Heart right ventricle (tissue), 16 donors: ENCODE data around the gene TEDDM1. TPM values are rescaled to one million over a fixed set of nuclear protein-coding genes. Genes with fewer than 3 reads are reported as not detected.

ENCODE experiments used
- ATAC-seq, 8 donors: fragments of 200-7000 bp; cut with Tn5 transposase; one replicate each; pipeline ENCODE4 v1.9.1; 2020; ENCODE audit warnings: mild to moderate bottlenecking in 8 of 8, moderate library complexity in 8 of 8, moderate number of reproducible peaks in 1 of 8
- DNase-seq, 2 donors: peaks; one replicate each; pipeline ENCODE4 v3.0.0-alpha.2; 2020
- H3K27ac ChIP-seq, 10 donors: fragments of 200-600 bp; sonication (generic) in 2 of 10; one replicate each; pipeline versions ENCODE4 v1.5.0 to v1.8.0; 2020 to 2022; ENCODE audit warnings: mild to moderate bottlenecking in 3 of 10
- H3K27me3 ChIP-seq, 7 donors: fragments of 200-600 bp; one replicate each; pipeline ENCODE4 v1.8.0; 2021 to 2022; ENCODE audit warnings: mild to moderate bottlenecking in 2 of 7
- H3K36me3 ChIP-seq, 9 donors: fragments of 200-600 bp; sonication (generic) in 1 of 9; one replicate each; pipeline versions ENCODE4 v1.5.0 to v1.8.0; 2020 to 2022; ENCODE audit warnings: mild to moderate bottlenecking in 2 of 9
- H3K4me1 ChIP-seq, 9 donors: fragments of 200-600 bp; sonication (generic) in 1 of 9; one replicate each; pipeline versions ENCODE4 v1.5.0 to v1.8.0; 2020 to 2022; ENCODE audit warnings: mild to moderate bottlenecking in 4 of 9
- H3K4me3 ChIP-seq, 10 donors: fragments of 200-600 bp; sonication (generic) in 2 of 10; one replicate each; pipeline versions ENCODE4 v1.5.0 to v1.8.0; 2020 to 2022; ENCODE audit warnings: mild to moderate bottlenecking in 7 of 10, moderate library complexity in 2 of 10
- H3K9me3 ChIP-seq, 11 donors: fragments of 200-600 bp in 10 of 11; sonication (generic) in 2 of 11; one replicate each; pipeline versions ENCODE4 v1.5.0 to v1.8.0; 2013 to 2022; ENCODE audit warnings: mild to moderate bottlenecking in 2 of 11, control low read depth in 1 of 11, moderate library complexity in 1 of 11
- CTCF ChIP-seq, 9 donors: fragments of 200-600 bp; sonication (generic) in 2 of 9; IDR thresholded peaks; one replicate each; pipeline versions ENCODE4 v1.5.0 to v1.8.0; 2021 to 2022; ENCODE audit warnings: antibody characterized with exemption in 9 of 9, mild to moderate bottlenecking in 5 of 9, moderate library complexity in 1 of 9
- WGBS, 2 donors: extraction: QIAGEN DNeasy Blood & Tissue Kit; methylation state at CpG; one replicate each; pipeline ENCODE4 v1.1.7; 2013; ENCODE audit warnings: inconsistent platforms in 1 of 2; 5-methylcytosine and 5-hydroxymethylcytosine counted together
- intact Hi-C, 10 donors: fragments of 100-400 bp; cut with DNase I; formaldehyde crosslinking; loops; one replicate each; pipeline versions ENCODE4 v1.11.1 to v1.14.2; 2022
- polyA plus RNA-seq, 2 donors: library from polyadenylated mRNA; stranded (reverse); fragments of 200-250 nt; gene quantifications; one replicate each; pipeline ENCODE4 v1.2.3, GENCODE V29; 2013
- total RNA-seq, 10 donors: library from RNA; stranded (reverse); fragmentation: NEBNext Ultra II Directional in 3 of 10; extraction: Animal tissue kit (Norgen Biotek cat#: 25700) in 3 of 10; gene quantifications; one replicate each; pipeline versions ENCODE4 v1.2.1 to v1.2.4, GENCODE V29; 2021 to 2023
- donor health status: Arrhythmogenic right ventricular cardiomyopathy.
- donor health status: ischemic (EF 13 %, LVEDD 7.1; RV severe dilation, severe dysfunction).
- donor health status: healthy with polysubstance abuse.
- donor health status: DM: no; HTN: yes; CAD: no.
- donor health status: DM: no; HTN: no; CAD: no.
- donor health status: ischemic (EF 25% LVEDD 6.9; RV normal size, moderate dysfunction).
- donor health status: ischemic (EF 25% LVEDD 5.7; RV mildly dilated, moderate dysfunction).
- donor health status: healthy.
- donor health status: DM: yes; HTN: yes; CAD: no.
- donor health status: Ischemic cardiomyopathy.
- donor health status: ischemic (EF 35%, LVEDD 5.7; RV mildly dilated, moderate dysfunction).
- donor health status: nonischemic (EF 11% LVEDD 7.7; RV severe dilation, severe dysfunction).
- donor health status: DM: yes; HTN: yes; CAD: no.
- donor health status: PGD.
- donor health status: ischemic (EF 29% LVEDD 5.4; RV normal size, mild dysfunction).
- donor health status: nonischemic (EF 23%, LVEDD 6.1; RV moderate dilation, normal function).

Gene TEDDM1
- total and polyA plus RNA-seq, 12 donors, result not detected

GRCh38 chr1:182397653-182398393, 2.6 kb downstream of the TEDDM1 start:
- intact Hi-C loops, result loop anchor here in 9 of 10 donors (2.0 to 10.0 kb wide), 8 partner anchors 93 to 313 kb away; no protein-coding TSS in a partner anchor
- DNase-seq (no peak), ATAC-seq (no peak)
- no peak overlapping the region for H3K4me3 ChIP-seq
- H3K27me3 ChIP-seq, result no peaks in the 10 kb centered on the region
- H3K36me3 ChIP-seq, result no peaks in the 10 kb centered on the region
- H3K4me1 ChIP-seq, result peaks cover 0 to 36% (median 20%) of the 10 kb centered on the region in 9 donors
- TF ChIP-seq CTCF (IDR thresholded peaks at IDR 0.05), result no peak
- no peaks in the 10 kb centered on the region for H3K9me3 ChIP-seq
- H3K27ac ChIP-seq, result peak overlapping the region in 2 of 10 donors; percentile 4 to 39
- 93 to 94% methylated on average over 8 of the region's 8 CpGs for WGBS, 2 donors

- H3K27me3 ChIP-seq, result no peaks in the 10 kb centered on the region
- no peaks in the 10 kb centered on the region for H3K9me3 ChIP-seq
- H3K4me1 ChIP-seq, result peaks cover 0 to 44% (median 27%) of the 10 kb centered on the region in 9 donors
- WGBS, 2 donors, result 71 to 85% methylated on average over 3 of the region's 3 CpGs
- TF ChIP-seq CTCF (IDR thresholded peaks at IDR 0.05), result no peak
- no peak overlapping the region for H3K4me3 ChIP-seq
- H3K27ac ChIP-seq, result peak overlapping the region in 4 of 10 donors; percentile 23 to 99 (median 41)
- DNase-seq, result no peak
- no peaks in the 10 kb centered on the region for H3K36me3 ChIP-seq
- intact Hi-C loops, result loop anchor here (1.0 to 10.0 kb wide), 10 partner anchors 91 to 311 kb away; no protein-coding TSS in a partner anchor
- no peak for ATAC-seq
Observed at GRCh38 chr1:182395906-182396305, 4.6 kb downstream of the TEDDM1 start.

- H3K27ac ChIP-seq, result peak overlapping the region in 6 of 10 donors; percentile 2 to 99 (median 36)
- ATAC-seq, result no peak
- H3K9me3 ChIP-seq, result no peaks in the 10 kb centered on the region
- H3K4me1 ChIP-seq, result peaks cover 0 to 49% (median 33%) of the 10 kb centered on the region in 9 donors
- no peak for DNase-seq
- no peaks in the 10 kb centered on the region for H3K27me3 ChIP-seq
- no peak overlapping the region for H3K4me3 ChIP-seq
- no peak for TF ChIP-seq CTCF (IDR thresholded peaks at IDR 0.05)
- 60 to 67% methylated on average over 5 of the region's 5 CpGs for WGBS, 2 donors
- peaks cover 0 to 4% (median 0%) of the 10 kb centered on the region in 9 donors for H3K36me3 ChIP-seq
- intact Hi-C loops, result loop anchor here in 7 of 10 donors (2.0 to 10.0 kb wide), 6 partner anchors 47 to 309 kb away; no protein-coding TSS in a partner anchor
Observed at GRCh38 chr1:182394055-182394775, 6.3 kb downstream of the TEDDM1 start.
